CD4-positive, alpha-beta T cell treated with Interleukin-4 for 4 hours (primary cell): ENCODE measurements around the gene GATAD2A.
A peak's percentile ranks its signal among the peaks of the same experiment; 100 is the strongest.

Source experiments
- DNase-seq: peaks from one replicate; pipeline ENCODE4 v3.0.0-alpha.2; 2020

GATAD2A gene

GRCh38 chr19:19514881-19515641, 109.6 kb downstream of the GATAD2A start, which contains the start of gene TSSK6:
Gene TSSK6, minus strand, starts transcription at chr19:19515548. Its CDS starts 121 bp downstream, at chr19:19515427.
- DNase-seq, result no peak

GRCh38 chr19:19515642-19516519, 110.4 kb downstream of the GATAD2A start, which contains the start of gene NDUFA13:
Gene NDUFA13, plus strand, starts transcription at chr19:19516225. Its CDS starts 14 bp downstream, at chr19:19516239.
- DNase-seq, result peak; percentile 94

GRCh38 chr19:19517235-19517619, 111.8 kb downstream of the GATAD2A start:
- DNase-seq, result no peak

- no peak for DNase-seq
These were observed 115.5 kb downstream of the GATAD2A start for GRCh38 chr19:19520989-19521388.

GRCh38 chr19:19523177-19523576, 117.7 kb downstream of the GATAD2A start:
- DNase-seq, result no peak

DNA sequence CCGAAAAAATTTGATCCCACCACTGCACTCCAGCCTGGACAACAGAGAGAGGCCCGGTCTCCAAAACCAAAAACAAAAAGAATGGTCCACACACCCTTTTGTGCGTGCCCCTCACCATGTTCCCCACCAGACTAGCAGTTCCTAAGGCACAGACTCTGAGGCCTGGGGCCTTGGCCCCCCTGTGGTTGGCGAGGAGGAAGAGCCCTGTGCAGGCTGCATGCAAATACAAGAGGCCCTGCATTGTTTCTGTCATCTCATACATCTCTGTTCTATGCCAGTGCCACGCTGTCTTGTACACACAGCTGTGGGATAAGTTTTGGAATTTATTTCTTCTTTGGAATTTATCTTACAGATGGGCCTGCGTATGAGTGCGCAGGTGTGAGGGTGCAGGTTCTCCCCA, 118.6 kb downstream of the GATAD2A start:
- no peak for DNase-seq

GRCh38 chr19:19525611-19526380, 120.3 kb downstream of the GATAD2A start:
- DNase-seq, result no peak

- no peak for DNase-seq
These were observed 121.3 kb downstream of the GATAD2A start for GRCh38 chr19:19526581-19527370.

- no peak for DNase-seq
These were observed 121.8 kb downstream of the GATAD2A start for GRCh38 chr19:19527371-19527656.

GRCh38 chr19:19527674-19528625, 122.5 kb downstream of the GATAD2A start:
- no peak for DNase-seq

- no peak for DNase-seq
These were observed 123.4 kb downstream of the GATAD2A start, which contains the start of gene YJEFN3 for GRCh38 chr19:19528721-19529490. Gene YJEFN3, plus strand, starts transcription at chr19:19528911. Its CDS starts 22 bp downstream, at chr19:19528933.

DNA sequence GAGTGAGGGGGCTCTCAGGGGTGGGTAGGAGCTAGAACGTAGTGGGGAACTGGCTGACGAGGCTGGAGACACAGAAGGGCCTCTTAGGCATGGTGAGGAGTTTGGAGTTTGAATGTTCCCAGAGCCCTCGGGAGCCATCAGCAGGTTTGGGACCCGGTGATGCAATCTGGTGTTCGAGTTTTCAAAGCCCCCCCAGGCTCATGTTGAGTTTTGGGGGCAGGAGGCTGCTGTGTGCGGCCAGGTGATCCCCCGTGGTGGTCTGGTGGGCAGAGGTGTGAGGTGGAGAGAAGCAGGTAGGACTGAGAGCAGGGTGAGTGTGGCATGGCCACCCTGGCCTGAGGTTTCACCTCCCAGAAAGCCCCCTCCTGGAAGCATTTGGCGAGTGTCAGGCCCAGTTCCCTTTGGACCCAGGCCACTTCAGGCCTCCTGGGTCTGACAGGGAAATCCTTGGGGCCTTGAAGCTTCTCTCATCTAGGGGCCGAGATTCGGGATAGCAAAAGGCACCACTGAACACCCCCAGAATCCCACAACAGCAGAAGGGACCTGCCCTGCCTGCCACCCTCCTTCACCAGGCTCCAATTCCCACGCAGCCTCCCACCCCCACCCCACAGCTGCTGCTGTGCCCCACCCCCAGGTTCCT, 124.4 kb downstream of the GATAD2A start:
- no peak for DNase-seq

DNA sequence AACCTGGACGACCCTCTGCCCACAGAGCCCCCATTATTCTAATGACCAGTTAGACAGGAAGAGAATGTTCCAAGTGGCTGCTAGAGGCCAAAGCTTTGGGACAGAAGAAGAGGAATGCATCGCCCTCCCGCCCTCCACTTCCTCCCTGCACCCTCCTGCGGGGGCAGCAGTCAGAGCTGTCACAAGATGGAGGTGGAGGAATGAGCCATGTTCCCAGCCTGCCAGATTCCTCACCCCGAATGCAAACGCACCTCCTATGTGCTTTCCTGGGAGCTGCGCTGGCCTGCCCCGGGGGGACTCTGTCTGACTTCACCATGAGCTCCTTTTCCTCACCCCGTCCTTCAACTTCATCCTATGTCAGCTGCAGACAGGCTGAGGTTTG, 124.9 kb downstream of the GATAD2A start:
- DNase-seq, result no peak

DNA sequence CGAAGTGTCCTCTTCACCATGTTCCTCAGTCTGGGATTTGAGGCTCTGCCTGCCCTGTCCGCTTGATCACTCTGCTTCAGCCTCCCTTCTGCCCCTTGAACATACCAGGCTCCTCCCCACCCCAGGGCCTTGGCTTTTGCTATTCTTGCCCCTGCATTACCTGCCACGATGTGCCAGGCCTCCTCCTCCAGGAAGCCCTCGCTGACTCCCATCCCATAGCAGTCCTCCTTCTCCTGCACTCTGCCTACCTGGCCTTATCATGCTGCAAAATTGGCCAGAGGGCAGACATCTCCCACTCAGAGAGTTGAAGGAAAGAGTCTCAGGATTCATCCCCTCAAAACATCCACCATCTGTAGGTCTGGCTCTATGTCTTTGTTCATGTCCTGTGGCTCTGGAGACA, 125.4 kb downstream of the GATAD2A start:
- DNase-seq, result no peak

GRCh38 chr19:19531951-19532805, 126.7 kb downstream of the GATAD2A start:
- peak; percentile 73 for DNase-seq

- no peak for DNase-seq
These were observed 127.6 kb downstream of the GATAD2A start for GRCh38 chr19:19532806-19533701.

GRCh38 chr19:19533841-19534240, 128.4 kb downstream of the GATAD2A start:
- DNase-seq, result no peak
